ENCODE data around the gene AOAH.

AOAH gene

GRCh38 chr7:36535866-36536664, 188.2 kb downstream of the AOAH start:
- no peak for TF ChIP-seq CTCF (IDR thresholded peaks at IDR 0.05; ENCODE audit: low read depth, low read length)
- H3K4me3 ChIP-seq (replicated peaks in 1 of 2; ENCODE audit: low read depth in 2 of 2, low read length in 2 of 2), result no peak overlapping the region
- DNase-seq (ENCODE audit: low read depth in 2 of 2), result no peak

GRCh38 chr7:36533717-36534116, 190.6 kb downstream of the AOAH start:
- TF ChIP-seq CTCF (IDR thresholded peaks at IDR 0.05; ENCODE audit: low read depth, low read length), result no peak
- no peak overlapping the region for H3K4me3 ChIP-seq (replicated peaks in 1 of 2; ENCODE audit: low read depth in 2 of 2, low read length in 2 of 2)
- DNase-seq (ENCODE audit: low read depth in 2 of 2), result no peak

GRCh38 chr7:36532981-36533499, 191.3 kb downstream of the AOAH start:
- H3K4me3 ChIP-seq (replicated peaks in 1 of 2; ENCODE audit: low read depth in 2 of 2, low read length in 2 of 2), result no peak overlapping the region
- DNase-seq (ENCODE audit: low read depth in 2 of 2), result no peak
- no peak for TF ChIP-seq CTCF (IDR thresholded peaks at IDR 0.05; ENCODE audit: low read depth, low read length)

- no peak overlapping the region for H3K4me3 ChIP-seq (replicated peaks in 1 of 2; ENCODE audit: low read depth in 2 of 2, low read length in 2 of 2)
- DNase-seq (ENCODE audit: low read depth in 2 of 2), result no peak
- no peak for TF ChIP-seq CTCF (IDR thresholded peaks at IDR 0.05; ENCODE audit: low read depth, low read length)
Measured at GRCh38 chr7:36531951-36532350, 192.3 kb downstream of the AOAH start.

- no peak for DNase-seq (ENCODE audit: low read depth in 2 of 2)
- H3K4me3 ChIP-seq (replicated peaks in 1 of 2; ENCODE audit: low read depth in 2 of 2, low read length in 2 of 2), result no peak overlapping the region
- no peak for TF ChIP-seq CTCF (IDR thresholded peaks at IDR 0.05; ENCODE audit: low read depth, low read length)
Measured at GRCh38 chr7:36530456-36530855, 193.8 kb downstream of the AOAH start.

GRCh38 chr7:36527549-36527913, 196.8 kb downstream of the AOAH start:
- H3K4me3 ChIP-seq (replicated peaks in 1 of 2; ENCODE audit: low read depth in 2 of 2, low read length in 2 of 2), result no peak overlapping the region
- no peak for DNase-seq (ENCODE audit: low read depth in 2 of 2)
- TF ChIP-seq CTCF (IDR thresholded peaks at IDR 0.05; ENCODE audit: low read depth, low read length), result no peak

Measured in cardiac fibroblast (primary cell).